HG03159 (cell line): Measurements from ENCODE around the gene HRG.

Experiments used
- ATAC-seq: cut with Tn5 transposase; IDR thresholded peaks from one replicate; pipeline ENCODE4 v1.9.1; 2021; ENCODE audit warnings: mild to moderate bottlenecking, moderate library complexity; ENCODE audit not compliant: unreplicated experiment

HRG gene

GRCh38 chr3:186719945-186720739 lies 54.3 kb downstream of the HRG start:
- no peak for ATAC-seq

- no peak for ATAC-seq
Measured at GRCh38 chr3:186722457-186722856, 56.6 kb downstream of the HRG start.

GRCh38 chr3:186724911-186725310 lies 59.1 kb downstream of the HRG start:
- no peak for ATAC-seq
